Kidney (tissue), 14 donors: ENCODE data around the gene MTRR. TPM values are rescaled to one million over a fixed set of nuclear protein-coding genes. Genes with fewer than 3 reads are reported as not detected.

Experiments
- DNase-seq, 5 donors: peaks; one replicate each; pipeline ENCODE4 v3.0.0-alpha.2; 2013 to 2020
- FAIRE-seq: peaks from 2 replicates; lab custom pipeline; 2012; peaks lifted over from hg19 to GRCh38; lab: Jason Lieb, UNC
- H3K27ac ChIP-seq, 2 donors: one replicate each; pipeline ENCODE4 v1.7.0; 2013; ENCODE audit warnings: low read depth in 2 of 2, low read length in 2 of 2, inconsistent platforms in 1 of 2
- H3K27me3 ChIP-seq: one replicate; pipeline ENCODE4 v1.7.1; 2013; ENCODE audit warnings: low read length, inconsistent platforms; ENCODE audit not compliant: control insufficient read depth, insufficient read depth
- H3K36me3 ChIP-seq, 3 donors: one replicate each; pipeline versions ENCODE4 v1.7.0 to v1.7.1; 2013; ENCODE audit warnings: low read length in 3 of 3, control low read depth in 1 of 3, inconsistent platforms in 1 of 3; ENCODE audit not compliant: insufficient read depth in 3 of 3, control insufficient read depth in 2 of 3
- H3K4me1 ChIP-seq, 3 donors: one replicate each; pipeline versions ENCODE4 v1.7.0 to v1.7.1; 2013; ENCODE audit warnings: low read length in 3 of 3, inconsistent platforms in 1 of 3, low read depth in 1 of 3; ENCODE audit not compliant: control insufficient read depth in 2 of 3, insufficient read depth in 2 of 3
- H3K4me3 ChIP-seq, 3 donors: one replicate each; pipeline versions ENCODE4 v1.7.0 to v1.8.1; 2013; ENCODE audit warnings: low read length in 3 of 3, control low read depth in 1 of 3, inconsistent platforms in 1 of 3
- H3K9ac ChIP-seq, 3 donors: one replicate each; pipeline versions ENCODE4 v1.7.0 to v1.7.1; 2013; ENCODE audit warnings: low read length in 3 of 3, control low read depth in 1 of 3, inconsistent platforms in 1 of 3
- H3K9me3 ChIP-seq, 3 donors: one replicate each; pipeline versions ENCODE4 v1.7.0 to v1.7.1; 2013; ENCODE audit warnings: low read length in 3 of 3, control low read depth in 1 of 3, inconsistent platforms in 1 of 3; ENCODE audit not compliant: control insufficient read depth in 2 of 3, insufficient read depth in 1 of 3
- CTCF ChIP-seq: IDR thresholded peaks from 3 replicates; pipeline ENCODE4 v1.5.1; 2012; ENCODE audit warnings: mild to moderate bottlenecking, moderate library complexity, borderline replicate concordance; ENCODE audit not compliant: insufficient read depth; ENCODE audit errors: extremely low read depth
- intact Hi-C: fragments of 100-400 bp; cut with DNase I; formaldehyde crosslinking; loops from one replicate; pipeline ENCODE4 v1.11.1; 2022
- polyA plus RNA-seq: library from polyadenylated mRNA; stranded (reverse); fragments of 350-450 nt; fragmentation: Illumina TruSeq; extraction: RNeasy Lipid Tissue Mini Kit (QIAGEN cat#74804); gene quantifications from one replicate; pipeline ENCODE4 v1.2.3, GENCODE V29; 2014; ENCODE audit warnings: low read depth, low replicate concordance; ENCODE audit not compliant: insufficient read depth
- total RNA-seq: library from RNA; stranded (reverse); fragmentation: NEBNext Ultra II Directional; extraction: Animal tissue kit (Norgen Biotek cat#: 25700); gene quantifications from one replicate; pipeline ENCODE4 v1.2.1, GENCODE V29; 2021
- donor health status: control.
- donor health status: control.
- donor health status: control.
- donor health status: control.
- donor health status: control.
- donor health status: DM: yes; HTN: yes; CAD: no.
- donor health status: Normal renal cell carcinoma (clear cell type).

MTRR gene
- total and polyA plus RNA-seq, 2 donors from 2014 or later: 19.6 to 75.8 TPM

GRCh38 chr5:7845557-7845956, 23.4 kb upstream of the MTRR start:
- intact Hi-C loops: no loop called here
- no peak for DNase-seq
- Histone ChIP-seq H3K4me1 (peaks cover 0 to 6% (median 2%) of the 10 kb centered on the region in 3 donors), H3K4me3 (no peak overlapping the region), H3K9ac (no peak overlapping the region), H3K9me3 (no peaks in the 10 kb centered on the region), H3K27me3 (no peaks in the 10 kb centered on the region), H3K27ac (no peak overlapping the region), H3K36me3 (no peaks in the 10 kb centered on the region)
- FAIRE-seq: no peak
- no peak for TF ChIP-seq CTCF

- H3K36me3 ChIP-seq: no peaks in the 10 kb centered on the region
- intact Hi-C loops: no loop called here
- no peak for TF ChIP-seq CTCF
- DNase-seq: no peak
- H3K27ac ChIP-seq: no peak overlapping the region
- FAIRE-seq: no peak
- peaks cover 0 to 6% (median 2%) of the 10 kb centered on the region in 3 donors for H3K4me1 ChIP-seq
- H3K4me3 ChIP-seq: no peak overlapping the region
- H3K9me3 ChIP-seq: no peaks in the 10 kb centered on the region
- no peak overlapping the region for H3K9ac ChIP-seq
- H3K27me3 ChIP-seq: no peaks in the 10 kb centered on the region
These were observed 22.6 kb upstream of the MTRR start for GRCh38 chr5:7846327-7846726.

GRCh38 chr5:7848296-7848695, 20.7 kb upstream of the MTRR start:
- no peak for FAIRE-seq
- no peaks in the 10 kb centered on the region for H3K36me3 ChIP-seq
- TF ChIP-seq CTCF: no peak

DNA sequence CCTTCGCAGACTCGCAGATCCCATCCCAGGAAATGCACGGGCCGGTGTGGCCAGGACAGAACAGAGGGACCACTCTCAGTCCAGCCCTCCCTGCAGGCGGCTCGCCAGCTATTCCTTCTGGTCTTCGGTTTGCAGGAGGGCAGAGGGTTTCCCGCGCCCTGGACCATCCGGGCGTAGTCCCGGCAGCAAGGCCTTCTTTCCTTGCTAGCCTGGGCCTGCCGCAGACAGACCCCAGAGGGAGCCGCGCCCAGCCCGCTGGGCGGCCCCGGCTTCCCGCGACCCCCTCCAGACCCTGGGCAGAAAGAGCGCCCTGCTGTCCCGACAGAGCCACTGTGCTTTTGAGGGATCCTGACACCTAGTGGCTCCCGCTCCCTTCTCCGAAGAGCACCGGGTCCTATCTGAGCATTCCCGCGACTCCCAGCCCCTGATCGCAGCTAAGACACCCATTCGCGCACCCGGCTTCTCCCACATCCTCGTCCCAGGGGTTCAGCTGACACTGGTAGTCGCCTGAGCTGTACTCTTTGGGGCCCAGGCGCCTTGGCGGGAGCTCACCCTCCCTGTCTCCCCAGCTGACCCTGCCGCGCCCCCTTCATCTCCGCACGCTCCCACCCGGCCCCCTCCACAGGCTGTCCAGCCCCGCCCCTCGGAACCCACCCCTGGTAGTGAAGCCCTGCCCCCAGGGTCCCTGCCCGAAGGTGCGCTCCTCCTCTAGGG, 19.1 kb upstream of the MTRR start:
- H3K27me3 ChIP-seq: no peaks in the 10 kb centered on the region
- FAIRE-seq (no peak), DNase-seq (peak in 4 of 5 donors; percentile 72 to 84 (median 74))
- no peak overlapping the region for H3K27ac ChIP-seq
- peak; percentile 25 for TF ChIP-seq CTCF
- peak overlapping the region in 1 of 3 donors; percentile 37 for H3K9ac ChIP-seq
- intact Hi-C loops: no loop called here
- H3K36me3 ChIP-seq: no peaks in the 10 kb centered on the region
- H3K4me3 ChIP-seq: peak overlapping the region; percentile 41 to 55 (median 52)
- peaks cover 0 to 8% (median 6%) of the 10 kb centered on the region in 3 donors for H3K4me1 ChIP-seq
- no peaks in the 10 kb centered on the region for H3K9me3 ChIP-seq

More at GRCh38 chr5:7848296-7848695, 20.7 kb upstream of the MTRR start:
- H3K4me3 ChIP-seq: no peak overlapping the region
- intact Hi-C loops: no loop called here
- DNase-seq: no peak
- peaks cover 0 to 8% (median 6%) of the 10 kb centered on the region in 3 donors for H3K4me1 ChIP-seq
- no peak overlapping the region for H3K27ac ChIP-seq
- no peak overlapping the region for H3K9ac ChIP-seq
- H3K9me3 ChIP-seq: no peaks in the 10 kb centered on the region
- no peaks in the 10 kb centered on the region for H3K27me3 ChIP-seq
